Activated naive CD4-positive, alpha-beta T cell treated with anti-CD3 and anti-CD28 coated beads, Interleukin-2, amount 50 U/mL, for 24 hours (primary cell): ENCODE measurements around the gene SENP5.

Source experiments
- H3K27ac Mint-ChIP-seq: one replicate; pipeline ENCODE4 v1.8.0; 2021; ENCODE audit warnings: mild to moderate bottlenecking, mixed read lengths
- H3K27me3 Mint-ChIP-seq: one replicate; pipeline ENCODE4 v1.8.0; 2021; ENCODE audit warnings: mixed read lengths
- H3K36me3 Mint-ChIP-seq: one replicate; pipeline ENCODE4 v1.8.0; 2021; ENCODE audit warnings: mixed read lengths
- H3K4me1 Mint-ChIP-seq: one replicate; pipeline ENCODE4 v1.8.0; 2021; ENCODE audit warnings: mixed read lengths
- H3K4me3 Mint-ChIP-seq: one replicate; pipeline ENCODE4 v1.8.0; 2021; ENCODE audit warnings: mild to moderate bottlenecking, mixed read lengths
- H3K9me3 Mint-ChIP-seq: one replicate; pipeline ENCODE4 v1.8.0; 2021; ENCODE audit warnings: mixed read lengths

Gene SENP5

GRCh38 chr3:196968233-196969133 lies 100.8 kb downstream of the SENP5 start, which contains the start of gene PIGZ:
Gene PIGZ, minus strand, starts transcription at chr3:196968833. Its CDS starts 16,802 bp downstream, at chr3:196952031.
- no peaks in the 10 kb centered on the region for H3K9me3 Mint-ChIP-seq
- no peaks in the 10 kb centered on the region for H3K27me3 Mint-ChIP-seq
- H3K4me3 Mint-ChIP-seq: peak within 1 kb of the TSS; percentile 85
- H3K27ac Mint-ChIP-seq: no peak within 1 kb of the TSS
- H3K36me3 Mint-ChIP-seq: no peaks in the 10 kb centered on the region
- H3K4me1 Mint-ChIP-seq: no peaks in the 10 kb centered on the region

GRCh38 chr3:196969134-196969659 lies 101.5 kb downstream of the SENP5 start:
- Mint-ChIP-seq H3K27ac (no peak overlapping the region), H3K27me3 (no peaks in the 10 kb centered on the region), H3K36me3 (no peaks in the 10 kb centered on the region), H3K9me3 (no peaks in the 10 kb centered on the region), H3K4me3 (peak overlapping the region; percentile 85), H3K4me1 (no peaks in the 10 kb centered on the region)

GRCh38 chr3:196969660-196970546 lies 102.2 kb downstream of the SENP5 start:
- Mint-ChIP-seq H3K27me3 (no peaks in the 10 kb centered on the region), H3K36me3 (no peaks in the 10 kb centered on the region), H3K27ac (peak overlapping the region; percentile 55), H3K4me1 (no peaks in the 10 kb centered on the region), H3K9me3 (no peaks in the 10 kb centered on the region), H3K4me3 (peak overlapping the region; percentile 80)

GRCh38 chr3:196970547-196971093 lies 102.9 kb downstream of the SENP5 start:
- peak overlapping the region; percentile 55 for H3K27ac Mint-ChIP-seq
- peak overlapping the region; percentile 80 for H3K4me3 Mint-ChIP-seq

GRCh38 chr3:196971094-196971698 lies 103.5 kb downstream of the SENP5 start:
- no peak overlapping the region for H3K4me3 Mint-ChIP-seq
- H3K27ac Mint-ChIP-seq: no peak overlapping the region
- no peaks in the 10 kb centered on the region for H3K36me3 Mint-ChIP-seq

More at GRCh38 chr3:196970547-196971093, 102.9 kb downstream of the SENP5 start:
- H3K27me3 Mint-ChIP-seq: no peaks in the 10 kb centered on the region
- no peaks in the 10 kb centered on the region for H3K36me3 Mint-ChIP-seq
- H3K9me3 Mint-ChIP-seq: no peaks in the 10 kb centered on the region
- no peaks in the 10 kb centered on the region for H3K4me1 Mint-ChIP-seq

GRCh38 chr3:196974661-196975060 lies 106.9 kb downstream of the SENP5 start:
- Mint-ChIP-seq H3K27ac (no peak overlapping the region), H3K27me3 (no peaks in the 10 kb centered on the region), H3K36me3 (no peaks in the 10 kb centered on the region), H3K9me3 (no peaks in the 10 kb centered on the region), H3K4me3 (no peak overlapping the region), H3K4me1 (no peaks in the 10 kb centered on the region)

More at GRCh38 chr3:196971094-196971698, 103.5 kb downstream of the SENP5 start:
- Mint-ChIP-seq H3K4me1 (no peaks in the 10 kb centered on the region), H3K27me3 (no peaks in the 10 kb centered on the region), H3K9me3 (no peaks in the 10 kb centered on the region)

- Mint-ChIP-seq H3K9me3 (no peaks in the 10 kb centered on the region), H3K4me1 (no peaks in the 10 kb centered on the region), H3K27me3 (no peaks in the 10 kb centered on the region), H3K36me3 (no peaks in the 10 kb centered on the region), H3K4me3 (no peak overlapping the region), H3K27ac (no peak overlapping the region)
These were observed 107.6 kb downstream of the SENP5 start for GRCh38 chr3:196975349-196975748.

- no peak overlapping the region for H3K27ac Mint-ChIP-seq
- no peak overlapping the region for H3K4me3 Mint-ChIP-seq
These were observed 109.2 kb downstream of the SENP5 start for GRCh38 chr3:196976941-196977340.

GRCh38 chr3:196979545-196979944 lies 111.8 kb downstream of the SENP5 start:
- Mint-ChIP-seq H3K4me3 (no peak overlapping the region), H3K4me1 (no peaks in the 10 kb centered on the region), H3K36me3 (peaks cover 4% of the 10 kb centered on the region), H3K9me3 (peaks cover 6% of the 10 kb centered on the region), H3K27me3 (no peaks in the 10 kb centered on the region), H3K27ac (no peak overlapping the region)

More at GRCh38 chr3:196976941-196977340, 109.2 kb downstream of the SENP5 start:
- H3K36me3 Mint-ChIP-seq: no peaks in the 10 kb centered on the region
- H3K9me3 Mint-ChIP-seq: no peaks in the 10 kb centered on the region
- no peaks in the 10 kb centered on the region for H3K4me1 Mint-ChIP-seq
- H3K27me3 Mint-ChIP-seq: no peaks in the 10 kb centered on the region

GRCh38 chr3:196981657-196982056 lies 113.9 kb downstream of the SENP5 start:
- peaks cover 1% of the 10 kb centered on the region for H3K27me3 Mint-ChIP-seq
- no peak overlapping the region for H3K4me3 Mint-ChIP-seq
- H3K4me1 Mint-ChIP-seq: no peaks in the 10 kb centered on the region
- H3K9me3 Mint-ChIP-seq: peaks cover 6% of the 10 kb centered on the region
- peaks cover 4% of the 10 kb centered on the region for H3K36me3 Mint-ChIP-seq
- H3K27ac Mint-ChIP-seq: no peak overlapping the region

GRCh38 chr3:196983186-196983585 lies 115.5 kb downstream of the SENP5 start:
- Mint-ChIP-seq H3K27me3 (peaks cover 1% of the 10 kb centered on the region), H3K4me1 (no peaks in the 10 kb centered on the region), H3K27ac (no peak overlapping the region), H3K9me3 (peaks cover 6% of the 10 kb centered on the region), H3K36me3 (peaks cover 4% of the 10 kb centered on the region), H3K4me3 (no peak overlapping the region)
